IPS-15b (cell line): ENCODE results near the gene PCDHGB2.
A peak's percentile ranks its signal among the peaks of the same experiment; 100 is the strongest.
"Not testable (repeated sequence)": the region's sequence is repeated elsewhere in the genome, so short reads cannot be mapped to it uniquely, and the experiment has no call there.

Source experiments
- H3K27me3 ChIP-seq: one replicate; pipeline ENCODE4 v1.6.1; 2013; ENCODE audit warnings: low read length; ENCODE audit not compliant: control insufficient read depth, insufficient read depth
- H3K36me3 ChIP-seq: one replicate; pipeline ENCODE4 v1.6.1; 2013; ENCODE audit warnings: low read length; ENCODE audit not compliant: control insufficient read depth, insufficient read depth
- H3K4me1 ChIP-seq: one replicate; pipeline ENCODE4 v1.6.1; 2013; ENCODE audit warnings: mild to moderate bottlenecking, low read length; ENCODE audit not compliant: control insufficient read depth, insufficient read depth
- H3K4me3 ChIP-seq: one replicate; pipeline ENCODE4 v1.5.1; 2013; ENCODE audit warnings: low read depth, low read length
- H3K9ac ChIP-seq: one replicate; pipeline ENCODE4 v1.6.1; 2013; ENCODE audit warnings: low read depth, mild to moderate bottlenecking, low read length
- H3K9me3 ChIP-seq: one replicate; pipeline ENCODE4 v1.6.1; 2013; ENCODE audit warnings: mild to moderate bottlenecking, low read length; ENCODE audit not compliant: control insufficient read depth, insufficient read depth

Gene PCDHGB2

GRCh38 chr5:141359790-141360426 lies at the start of gene PCDHGB2:
PCDHGB2 (plus strand) TSS chr5:141359994; CDS start chr5:141360136, 142 bp downstream.
- Histone ChIP-seq H3K36me3 (no peaks in the 10 kb centered on the region), H3K27me3 (no peaks in the 10 kb centered on the region), H3K4me3 (peak within 1 kb of the TSS; percentile 37), H3K9me3 (peaks cover 7% of the 10 kb centered on the region), H3K4me1 (no peaks in the 10 kb centered on the region), H3K9ac (no peak within 1 kb of the TSS)

GRCh38 chr5:141313711-141314110 lies 46.1 kb upstream of the PCDHGB2 start:
- Histone ChIP-seq H3K9ac (no peak overlapping the region), H3K36me3 (no peaks in the 10 kb centered on the region)

DNA sequence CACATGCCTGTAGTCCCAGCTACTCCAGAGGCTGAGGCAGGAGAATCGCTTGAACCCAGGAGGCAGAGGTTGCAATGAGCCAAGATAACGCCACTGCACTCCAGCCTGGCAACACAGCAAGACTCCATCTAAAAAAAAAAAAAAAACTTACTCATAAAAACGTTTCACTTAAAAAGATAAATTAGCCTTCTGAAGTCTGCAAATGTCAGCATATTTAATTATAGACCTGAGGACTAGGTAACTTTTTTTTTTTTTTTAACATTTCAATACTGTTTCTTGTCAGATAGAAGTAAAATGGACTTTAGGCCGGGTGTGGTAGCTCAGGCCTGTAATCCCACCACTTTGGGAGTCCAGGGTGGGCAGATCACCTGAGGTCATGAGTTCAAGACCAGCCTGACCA lies 42.8 kb upstream of the PCDHGB2 start:
- peaks cover 15% of the 10 kb centered on the region for H3K9me3 ChIP-seq
- not testable (repeated sequence) for H3K36me3 ChIP-seq

More at GRCh38 chr5:141313711-141314110, 46.1 kb upstream of the PCDHGB2 start:
- Histone ChIP-seq H3K4me3 (no peak overlapping the region), H3K27me3 (no peaks in the 10 kb centered on the region), H3K9me3 (peaks cover 2% of the 10 kb centered on the region), H3K4me1 (no peaks in the 10 kb centered on the region)

DNA sequence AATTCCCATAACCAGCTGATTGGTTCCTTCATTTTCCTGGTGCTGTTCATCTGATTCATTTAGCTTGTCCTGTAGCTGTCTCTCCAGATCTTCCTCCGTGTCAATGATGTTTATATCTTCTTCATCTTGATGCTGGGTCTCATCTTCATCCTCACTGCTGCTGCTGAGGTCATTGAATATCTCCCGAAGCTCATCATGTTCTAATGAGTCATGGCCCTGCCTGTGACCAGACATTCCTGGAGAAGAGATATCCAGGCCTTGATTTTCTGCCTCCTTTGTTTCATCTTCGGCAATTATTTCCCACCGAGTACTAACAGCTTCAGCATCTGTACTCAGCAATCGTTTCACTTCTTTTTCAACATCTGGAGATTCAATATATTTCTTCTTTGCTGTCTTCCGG lies 40.6 kb upstream of the PCDHGB2 start:
- Histone ChIP-seq H3K36me3 (peaks cover 5% of the 10 kb centered on the region), H3K4me3 (peak overlapping the region; percentile 93), H3K4me1 (no peaks in the 10 kb centered on the region), H3K9me3 (peaks cover 15% of the 10 kb centered on the region), H3K9ac (no peak overlapping the region), H3K27me3 (no peaks in the 10 kb centered on the region)

More for the DNA sequence above, 42.8 kb upstream of the PCDHGB2 start:
- H3K4me3 ChIP-seq, H3K4me1 ChIP-seq, H3K27me3 ChIP-seq, H3K9ac ChIP-seq: not testable (repeated sequence)

DNA sequence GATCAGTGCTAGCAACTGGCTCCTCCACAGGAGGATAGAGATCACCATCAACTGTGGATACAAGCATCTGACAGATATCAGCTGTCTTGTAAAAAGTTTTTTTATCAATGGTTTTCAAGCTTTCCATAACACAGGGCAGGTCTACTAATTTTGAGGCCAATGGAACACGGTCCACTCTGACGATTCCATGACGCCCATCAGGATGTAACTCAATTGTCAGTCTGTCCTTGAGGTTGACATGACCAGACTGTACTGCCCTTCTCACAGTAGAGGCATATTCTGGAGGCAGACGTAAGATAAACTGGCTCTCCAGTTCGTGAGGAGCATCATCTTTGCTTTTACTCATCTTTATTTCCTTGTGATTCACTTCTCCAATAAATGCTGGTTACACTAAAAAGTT lies 40.1 kb upstream of the PCDHGB2 start:
- Histone ChIP-seq H3K9me3 (peaks cover 15% of the 10 kb centered on the region), H3K4me1 (no peaks in the 10 kb centered on the region), H3K9ac (no peak overlapping the region), H3K4me3 (peak overlapping the region; percentile 93), H3K27me3 (no peaks in the 10 kb centered on the region), H3K36me3 (peaks cover 5% of the 10 kb centered on the region)

DNA sequence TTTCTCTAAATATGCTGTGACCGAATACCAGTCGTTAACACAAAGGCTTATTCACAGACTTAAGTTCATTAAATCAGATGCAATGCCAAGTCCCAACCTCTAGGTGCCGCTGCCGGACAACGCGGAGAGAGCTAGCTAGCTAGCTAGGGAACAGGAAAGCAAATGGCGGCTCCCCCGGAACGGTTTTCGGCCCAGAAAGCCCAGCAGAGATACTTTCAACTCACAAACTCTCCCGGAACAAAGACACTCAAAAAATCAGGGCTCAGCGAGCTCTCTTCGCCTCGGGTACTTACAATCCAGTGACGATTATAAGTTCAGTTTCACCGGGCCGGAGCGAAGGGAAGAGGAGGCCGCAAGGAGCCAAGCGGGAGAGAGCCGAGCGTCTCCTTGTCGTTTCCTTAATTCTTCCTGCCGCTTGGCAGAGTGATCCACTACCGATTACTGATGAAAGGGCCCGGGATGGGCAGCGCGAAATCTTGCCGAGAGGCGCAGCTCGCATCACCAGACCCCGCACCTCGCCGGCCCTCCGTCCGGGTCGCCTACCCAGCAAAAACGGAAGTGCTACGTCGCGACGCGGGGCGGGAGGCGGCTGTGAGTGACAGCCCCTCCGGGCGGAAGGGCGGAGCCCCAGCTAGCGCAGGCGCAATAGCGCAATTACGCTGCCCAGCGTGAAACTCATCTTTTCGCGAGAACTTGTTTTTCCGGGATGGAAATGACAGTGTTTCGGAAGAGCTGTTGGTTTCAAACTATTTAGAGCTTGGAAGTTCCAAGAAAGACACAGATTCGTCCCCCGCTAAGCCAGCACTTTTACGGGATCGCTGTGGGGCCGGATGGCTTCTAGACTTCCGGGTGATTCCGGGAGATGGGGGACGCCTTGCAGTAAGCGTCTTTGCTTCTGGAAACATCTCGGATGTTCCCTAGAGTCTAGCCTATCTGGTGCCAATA lies 39.3 kb upstream of the PCDHGB2 start, which contains the start of gene TAF7:
TAF7 (minus strand) TSS at position 560 of the 945 bp plus-strand sequence. CDS start 740 bp downstream, outside the sequence.
- Histone ChIP-seq H3K4me1 (no peaks in the 10 kb centered on the region), H3K36me3 (peaks cover 5% of the 10 kb centered on the region), H3K9me3 (peaks cover 15% of the 10 kb centered on the region), H3K27me3 (no peaks in the 10 kb centered on the region), H3K9ac (peak within 1 kb of the TSS; percentile 99), H3K4me3 (peak within 1 kb of the TSS; percentile 93)

DNA sequence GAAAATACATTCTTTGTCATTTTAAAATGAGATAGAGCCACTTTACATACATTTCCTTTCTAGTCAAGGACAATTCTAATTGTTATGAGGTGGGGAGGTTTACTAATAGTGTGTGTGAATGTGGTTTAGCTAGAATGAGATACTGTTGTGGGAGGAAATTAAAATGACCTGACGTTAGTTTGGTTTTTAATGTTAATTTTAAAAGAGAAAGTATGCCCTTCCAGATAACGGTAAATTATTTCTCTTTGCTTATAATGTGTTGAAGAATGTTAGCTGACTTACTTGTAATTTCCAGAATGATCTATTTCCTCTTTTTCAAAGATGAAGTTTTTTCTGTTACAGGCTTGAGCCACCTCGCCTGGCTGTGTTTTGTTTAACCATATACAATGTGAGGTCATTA lies 37.5 kb upstream of the PCDHGB2 start:
- Histone ChIP-seq H3K9me3 (peaks cover 15% of the 10 kb centered on the region), H3K9ac (no peak overlapping the region), H3K27me3 (no peaks in the 10 kb centered on the region), H3K4me3 (no peak overlapping the region), H3K4me1 (no peaks in the 10 kb centered on the region), H3K36me3 (peaks cover 5% of the 10 kb centered on the region)

DNA sequence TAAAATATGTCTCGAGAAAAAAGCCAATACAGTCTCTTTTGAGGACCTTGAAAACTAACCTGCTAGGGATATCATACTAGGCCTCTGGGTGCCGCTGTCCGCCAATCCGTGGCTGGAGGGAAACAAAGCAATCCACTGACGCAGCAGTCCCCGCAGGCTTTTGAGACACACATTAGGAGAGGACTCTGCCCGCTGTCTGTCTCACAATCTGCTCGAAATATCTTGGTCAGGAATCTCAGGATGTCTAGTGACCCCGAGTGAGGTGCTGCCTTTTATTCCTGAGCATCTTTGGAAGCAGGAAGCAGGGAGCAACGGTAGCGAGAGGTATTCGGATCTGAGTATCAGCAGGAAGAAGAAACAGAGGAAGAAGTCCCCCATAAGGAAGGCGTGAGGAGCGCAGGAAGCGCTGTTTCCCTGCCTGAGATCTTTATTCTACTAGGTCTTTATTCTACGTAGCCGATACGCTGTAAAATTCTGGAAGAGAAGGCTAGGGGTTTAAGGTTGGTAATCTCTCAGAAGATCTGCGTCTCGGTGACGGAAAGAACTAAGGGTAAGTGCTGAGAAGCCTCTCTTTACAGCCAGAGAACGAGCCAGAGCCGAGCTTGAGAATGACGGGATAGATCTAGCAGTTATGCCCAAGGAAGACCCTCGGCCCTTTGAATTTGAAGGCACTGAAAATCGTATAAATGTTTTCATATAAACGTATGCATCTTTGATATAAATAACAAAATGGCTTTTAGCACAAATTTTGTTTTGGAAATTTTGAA lies 33.5 kb upstream of the PCDHGB2 start:
- peak overlapping the region; percentile 69 for H3K4me3 ChIP-seq
- peak overlapping the region; percentile 72 for H3K9ac ChIP-seq
- H3K9me3 ChIP-seq = peaks cover 3% of the 10 kb centered on the region

DNA sequence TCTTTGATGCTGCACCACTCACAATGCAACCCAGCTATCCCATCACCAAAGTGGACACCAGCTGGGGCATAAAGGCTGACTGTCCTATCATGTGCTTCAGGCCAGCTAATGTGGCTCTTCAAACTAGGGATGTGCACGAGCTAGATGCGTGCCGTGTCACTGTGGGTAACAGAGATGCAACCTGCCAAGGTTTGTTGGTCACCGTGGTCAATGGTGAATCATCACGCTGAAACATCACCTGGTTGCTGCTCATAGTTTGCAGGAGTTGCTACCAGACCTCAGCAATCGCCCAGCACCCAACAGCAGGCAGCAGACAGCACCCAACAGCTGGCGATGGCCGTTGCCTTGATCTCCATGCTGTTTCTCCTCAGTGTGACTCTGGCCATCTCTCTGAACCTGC lies 31.6 kb upstream of the PCDHGB2 start:
- no peaks in the 10 kb centered on the region for H3K27me3 ChIP-seq
- no peaks in the 10 kb centered on the region for H3K36me3 ChIP-seq
- H3K9me3 ChIP-seq = peaks cover 10% of the 10 kb centered on the region
- H3K4me3 ChIP-seq = no peak overlapping the region
- H3K4me1 ChIP-seq = no peaks in the 10 kb centered on the region
- no peak overlapping the region for H3K9ac ChIP-seq

More for the DNA sequence above, 33.5 kb upstream of the PCDHGB2 start:
- Histone ChIP-seq H3K27me3 (no peaks in the 10 kb centered on the region), H3K36me3 (no peaks in the 10 kb centered on the region), H3K4me1 (no peaks in the 10 kb centered on the region)

- H3K9ac ChIP-seq = no peak within 1 kb of the TSS
- H3K27me3 ChIP-seq = no peaks in the 10 kb centered on the region
- H3K4me1 ChIP-seq = no peaks in the 10 kb centered on the region
- no peaks in the 10 kb centered on the region for H3K36me3 ChIP-seq
- peaks cover 10% of the 10 kb centered on the region for H3K9me3 ChIP-seq
- no peak within 1 kb of the TSS for H3K4me3 ChIP-seq
Measured at GRCh38 chr5:141330299-141331080, 29.3 kb upstream of the PCDHGB2 start, which contains the start of gene PCDHGA1. PCDHGA1 (plus strand) TSS chr5:141330514.

DNA sequence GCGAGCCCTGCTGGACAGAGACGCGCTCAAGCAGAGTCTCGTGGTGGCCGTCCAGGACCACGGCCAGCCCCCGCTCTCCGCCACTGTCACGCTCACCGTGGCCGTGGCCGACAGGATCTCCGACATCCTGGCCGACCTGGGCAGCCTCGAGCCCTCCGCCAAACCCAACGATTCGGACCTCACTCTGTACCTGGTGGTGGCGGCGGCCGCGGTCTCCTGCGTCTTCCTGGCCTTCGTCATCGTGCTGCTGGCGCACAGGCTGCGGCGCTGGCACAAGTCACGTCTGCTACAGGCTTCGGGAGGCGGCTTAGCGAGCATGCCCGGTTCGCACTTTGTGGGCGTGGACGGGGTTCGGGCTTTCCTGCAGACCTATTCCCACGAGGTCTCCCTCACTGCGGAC lies 27.2 kb upstream of the PCDHGB2 start:
- not testable (repeated sequence) for H3K27me3 ChIP-seq, H3K9ac ChIP-seq, H3K4me1 ChIP-seq, H3K36me3 ChIP-seq, H3K9me3 ChIP-seq, H3K4me3 ChIP-seq
